NOMO-1 (cell line): ENCODE results near the gene PIM1.

Experiments used
- DNase-seq, 2 experiments: peaks; one replicate each; lab custom pipeline; 2025; ENCODE audit not compliant: unreplicated experiment in 2 of 2; lab: John Stamatoyannopoulos, UW

PIM1 gene

GRCh38 chr6:37212268-37212667, 42.3 kb downstream of the PIM1 start:
- no peak for DNase-seq

DNA sequence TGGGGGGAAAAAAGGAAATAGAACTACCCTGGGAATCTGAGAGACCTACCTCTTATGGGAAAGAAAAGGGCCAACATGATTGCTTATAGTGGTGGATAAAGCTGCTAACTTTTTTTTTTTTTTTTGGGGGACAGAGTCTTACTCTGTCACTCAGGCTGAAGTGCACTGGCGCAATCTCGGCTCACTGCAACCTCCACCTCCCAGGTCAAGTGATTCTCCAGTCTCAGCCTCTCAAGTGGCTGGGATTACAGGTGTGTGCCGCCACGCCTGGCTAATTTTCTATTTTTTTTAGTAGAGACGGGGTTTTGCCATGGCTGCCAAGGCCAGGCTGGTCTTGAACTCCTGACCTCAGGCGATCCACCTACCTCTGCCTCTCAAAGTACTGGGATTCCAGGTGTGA, 48.1 kb downstream of the PIM1 start:
- DNase-seq = no peak

DNA sequence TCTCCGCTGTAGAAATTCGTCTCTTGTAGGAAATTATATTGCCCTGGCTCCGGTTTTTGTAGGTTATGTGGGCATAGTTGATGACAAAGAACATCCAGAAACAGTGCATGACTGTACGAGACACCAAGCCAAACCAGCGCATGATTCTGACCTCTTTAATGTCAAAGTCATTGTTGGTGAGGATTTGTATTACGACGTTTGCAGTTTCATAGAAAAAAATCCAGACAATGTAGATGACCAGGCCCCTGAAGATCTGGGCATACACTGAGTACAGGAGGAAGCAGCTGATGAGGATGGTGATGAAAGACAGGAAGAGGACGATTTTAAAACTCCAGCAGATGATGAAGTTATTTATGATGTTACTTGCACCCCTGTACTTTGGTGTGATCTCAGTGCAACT, 48.6 kb downstream of the PIM1 start:
- peak; percentile 62 to 78 for DNase-seq

DNA sequence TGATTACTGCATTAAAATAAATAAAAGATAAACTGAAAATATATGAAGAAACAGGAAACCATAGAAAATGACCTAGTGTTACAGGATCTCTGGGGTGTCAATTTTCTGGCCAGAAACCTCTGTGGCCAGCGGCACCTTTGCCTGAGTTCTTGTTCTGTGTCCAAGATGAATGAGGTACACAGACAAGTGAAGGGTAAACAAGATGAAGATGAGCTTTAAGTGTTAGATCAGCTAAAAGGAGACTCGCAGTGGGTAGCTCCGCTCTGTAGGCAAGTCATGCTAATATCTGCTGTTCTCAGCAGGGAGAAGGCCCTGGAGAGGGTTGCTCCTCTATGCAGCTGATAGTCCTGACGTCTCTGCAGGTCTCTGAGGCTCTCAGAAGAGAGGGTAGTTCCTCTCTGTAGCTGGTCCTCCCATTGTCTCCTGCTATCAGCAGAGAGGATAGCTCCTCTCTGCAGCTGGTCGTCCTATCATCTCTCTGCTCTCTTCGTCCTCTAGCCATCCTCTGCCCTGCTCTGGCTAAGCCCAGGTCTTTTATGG, 51.7 kb downstream of the PIM1 start:
- DNase-seq = peak in 1 of 2 experiments; percentile 49

GRCh38 chr6:37222125-37222967, 52.4 kb downstream of the PIM1 start:
- peak; percentile 81 to 83 for DNase-seq

GRCh38 chr6:37222992-37223391, 53.0 kb downstream of the PIM1 start:
- DNase-seq = no peak
